Fibroblast of mammary gland (primary cell): ENCODE results near the gene NACAD.

ENCODE experiments used
- DNase-seq: peaks from one replicate; pipeline ENCODE4 v3.0.0-alpha.2; 2010; ENCODE audit warnings: low read depth
- H3K4me3 ChIP-seq: 2 replicates; pipeline ENCODE4 v1.5.1; 2011; ENCODE audit warnings: low read depth, mild to moderate bottlenecking, low read length, moderate library complexity; ENCODE audit not compliant: control insufficient read depth
- TF ChIP-seq, protein P1 (sequence below): conservative IDR thresholded peaks from 2 replicates; pipeline ENCODE4 v1.5.1; 2011; ENCODE audit warnings: low read depth, low read length, inconsistent platforms; ENCODE audit not compliant: control insufficient read depth, insufficient read depth

NACAD gene

DNA sequence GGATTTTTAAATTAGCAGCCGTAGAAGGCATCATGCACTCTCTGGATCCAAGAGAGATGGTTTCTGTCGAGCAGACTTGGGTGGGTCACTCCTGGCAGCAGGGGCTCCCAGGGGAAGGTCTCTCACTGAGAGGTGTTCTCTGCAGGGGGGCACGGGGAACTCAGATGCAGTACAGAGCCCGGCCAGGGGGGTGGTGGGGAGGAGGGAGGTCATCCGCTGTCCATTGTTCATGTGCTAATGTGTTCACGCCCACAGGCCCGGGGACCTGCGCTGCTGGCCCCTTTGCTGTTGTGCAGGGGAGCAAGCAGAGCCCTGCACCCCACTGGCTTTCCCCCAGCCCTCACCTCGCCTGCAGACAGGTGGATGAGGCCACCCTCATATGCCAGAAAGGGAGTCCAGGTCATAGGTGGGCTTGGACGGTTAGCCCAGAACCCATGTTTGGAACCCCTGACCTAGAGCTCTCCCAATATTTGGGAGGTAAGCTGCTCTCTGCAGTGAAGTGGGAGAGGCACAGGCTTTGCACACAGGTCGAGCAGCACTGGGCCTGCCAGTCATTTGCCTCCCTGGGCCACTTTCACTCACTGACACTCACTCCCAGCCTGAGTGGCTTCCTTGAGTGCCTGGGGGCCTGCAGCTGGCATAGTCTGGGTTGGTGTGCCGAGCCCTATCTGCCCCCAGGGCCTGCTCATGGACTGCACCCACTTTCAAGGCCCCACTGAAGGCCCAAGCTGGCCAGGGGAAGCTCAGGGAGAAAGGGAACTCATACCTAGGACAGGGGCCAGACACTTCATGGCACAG lies 35.3 kb upstream of the NACAD start:
- no peak overlapping the region for H3K4me3 ChIP-seq
- DNase-seq, result no peak
- TF ChIP-seq, protein P1, sequence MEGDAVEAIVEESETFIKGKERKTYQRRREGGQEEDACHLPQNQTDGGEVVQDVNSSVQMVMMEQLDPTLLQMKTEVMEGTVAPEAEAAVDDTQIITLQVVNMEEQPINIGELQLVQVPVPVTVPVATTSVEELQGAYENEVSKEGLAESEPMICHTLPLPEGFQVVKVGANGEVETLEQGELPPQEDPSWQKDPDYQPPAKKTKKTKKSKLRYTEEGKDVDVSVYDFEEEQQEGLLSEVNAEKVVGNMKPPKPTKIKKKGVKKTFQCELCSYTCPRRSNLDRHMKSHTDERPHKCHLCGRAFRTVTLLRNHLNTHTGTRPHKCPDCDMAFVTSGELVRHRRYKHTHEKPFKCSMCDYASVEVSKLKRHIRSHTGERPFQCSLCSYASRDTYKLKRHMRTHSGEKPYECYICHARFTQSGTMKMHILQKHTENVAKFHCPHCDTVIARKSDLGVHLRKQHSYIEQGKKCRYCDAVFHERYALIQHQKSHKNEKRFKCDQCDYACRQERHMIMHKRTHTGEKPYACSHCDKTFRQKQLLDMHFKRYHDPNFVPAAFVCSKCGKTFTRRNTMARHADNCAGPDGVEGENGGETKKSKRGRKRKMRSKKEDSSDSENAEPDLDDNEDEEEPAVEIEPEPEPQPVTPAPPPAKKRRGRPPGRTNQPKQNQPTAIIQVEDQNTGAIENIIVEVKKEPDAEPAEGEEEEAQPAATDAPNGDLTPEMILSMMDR, result no peak

- no peak overlapping the region for H3K4me3 ChIP-seq
- TF ChIP-seq, protein P1, result no peak
- no peak for DNase-seq
Observed at GRCh38 chr7:45122975-45123860, 34.4 kb upstream of the NACAD start.

DNA sequence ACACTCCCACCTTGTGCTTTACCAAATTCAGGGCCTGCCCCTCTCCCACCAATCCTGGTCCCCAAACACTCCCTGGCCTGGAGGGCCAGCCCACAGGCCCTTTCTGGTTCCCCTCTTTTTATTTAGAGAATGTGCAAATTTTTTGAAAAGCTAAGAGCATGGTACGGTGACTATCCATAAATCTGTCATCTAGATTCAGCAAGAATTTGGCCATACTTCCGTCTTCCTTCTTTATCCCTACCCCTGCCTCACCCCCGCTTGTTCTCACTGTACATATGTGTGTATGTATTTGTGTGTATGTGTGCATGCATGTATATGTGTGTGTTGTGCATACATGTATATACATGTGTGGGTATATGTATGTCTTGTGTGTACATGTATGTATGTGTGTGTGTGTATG lies 30.8 kb upstream of the NACAD start:
- TF ChIP-seq, protein P1, result no peak
- no peak overlapping the region for H3K4me3 ChIP-seq
- no peak for DNase-seq

GRCh38 chr7:45118889-45119331 lies 30.1 kb upstream of the NACAD start:
- no peak for DNase-seq
- TF ChIP-seq, protein P1, result no peak

DNA sequence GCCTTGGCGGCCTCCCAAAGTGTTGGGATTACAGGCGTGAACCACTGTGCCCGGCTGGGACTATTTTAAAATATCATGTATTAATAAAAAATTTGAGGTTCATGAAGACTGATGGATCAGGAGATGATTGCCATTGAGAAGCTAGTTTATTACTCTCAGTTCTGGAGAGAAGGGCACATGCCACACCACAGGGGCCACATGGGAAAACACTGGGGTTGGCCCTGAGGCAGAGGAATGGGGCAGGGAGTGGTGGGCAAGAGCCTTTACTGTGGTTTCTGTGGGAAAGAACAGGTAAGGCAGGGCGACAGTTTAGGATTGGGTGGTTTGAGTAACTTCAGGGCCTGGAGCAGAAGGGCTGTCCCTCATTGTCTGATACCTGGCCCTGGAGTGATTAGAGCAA lies 29.5 kb upstream of the NACAD start:
- no peak for DNase-seq
- H3K4me3 ChIP-seq, result no peak overlapping the region
- TF ChIP-seq, protein P1, result no peak

More at GRCh38 chr7:45118889-45119331, 30.1 kb upstream of the NACAD start:
- H3K4me3 ChIP-seq, result no peak overlapping the region

GRCh38 chr7:45117582-45117981 lies 28.8 kb upstream of the NACAD start:
- TF ChIP-seq, protein P1, result no peak
- DNase-seq, result no peak
- H3K4me3 ChIP-seq, result no peak overlapping the region
